PFSK-1 (cell line): ENCODE data around the gene TXN.

Experiments
- POLR2AphosphoS5 ChIP-seq: IDR thresholded peaks from 2 replicates; pipeline ENCODE4 v1.6.1; 2012; ENCODE audit warnings: low read depth, mild to moderate bottlenecking, control low read depth, low read length, moderate library complexity
- SIN3A ChIP-seq: IDR thresholded peaks from 2 replicates; pipeline ENCODE4 v1.6.1; 2012; ENCODE audit warnings: mild to moderate bottlenecking, low read length, moderate library complexity, borderline replicate concordance; ENCODE audit not compliant: insufficient read depth
- TAF1 ChIP-seq: IDR thresholded peaks from 2 replicates; pipeline ENCODE4 v1.6.1; 2012; ENCODE audit warnings: low read length, control low read depth, borderline replicate concordance; ENCODE audit not compliant: insufficient read depth
- TF ChIP-seq, protein P1 (sequence below), 2 experiments: IDR thresholded peaks; 2 replicates each; pipeline versions ENCODE4 v1.6.1 to v1.8.0; 2011 to 2012; ENCODE audit warnings: low read depth in 2 of 2, low read length in 2 of 2, control low read depth in 1 of 2, inconsistent platforms in 1 of 2, mild to moderate bottlenecking in 1 of 2, moderate library complexity in 1 of 2; ENCODE audit not compliant: insufficient read depth in 1 of 2

DNA sequence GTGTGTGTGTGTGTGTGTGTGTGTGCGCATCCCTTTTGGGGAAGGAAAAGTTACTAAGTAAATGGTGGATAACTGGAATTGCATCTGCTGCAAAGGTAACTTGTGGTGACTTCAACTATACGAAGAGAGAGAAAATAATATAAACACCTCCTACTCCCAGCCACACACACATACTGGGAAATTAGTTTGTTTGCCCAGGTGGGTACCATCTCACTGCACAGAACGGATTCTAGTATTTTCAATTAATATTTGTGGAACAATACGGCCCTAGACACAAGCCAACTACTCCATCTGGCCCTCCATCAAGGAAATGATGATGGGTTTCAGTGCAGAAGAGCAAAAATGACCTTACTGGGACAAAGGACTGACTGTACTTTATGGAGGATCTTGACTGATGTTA lies 32.2 kb upstream of the TXN start:
- TF ChIP-seq, protein P1, sequence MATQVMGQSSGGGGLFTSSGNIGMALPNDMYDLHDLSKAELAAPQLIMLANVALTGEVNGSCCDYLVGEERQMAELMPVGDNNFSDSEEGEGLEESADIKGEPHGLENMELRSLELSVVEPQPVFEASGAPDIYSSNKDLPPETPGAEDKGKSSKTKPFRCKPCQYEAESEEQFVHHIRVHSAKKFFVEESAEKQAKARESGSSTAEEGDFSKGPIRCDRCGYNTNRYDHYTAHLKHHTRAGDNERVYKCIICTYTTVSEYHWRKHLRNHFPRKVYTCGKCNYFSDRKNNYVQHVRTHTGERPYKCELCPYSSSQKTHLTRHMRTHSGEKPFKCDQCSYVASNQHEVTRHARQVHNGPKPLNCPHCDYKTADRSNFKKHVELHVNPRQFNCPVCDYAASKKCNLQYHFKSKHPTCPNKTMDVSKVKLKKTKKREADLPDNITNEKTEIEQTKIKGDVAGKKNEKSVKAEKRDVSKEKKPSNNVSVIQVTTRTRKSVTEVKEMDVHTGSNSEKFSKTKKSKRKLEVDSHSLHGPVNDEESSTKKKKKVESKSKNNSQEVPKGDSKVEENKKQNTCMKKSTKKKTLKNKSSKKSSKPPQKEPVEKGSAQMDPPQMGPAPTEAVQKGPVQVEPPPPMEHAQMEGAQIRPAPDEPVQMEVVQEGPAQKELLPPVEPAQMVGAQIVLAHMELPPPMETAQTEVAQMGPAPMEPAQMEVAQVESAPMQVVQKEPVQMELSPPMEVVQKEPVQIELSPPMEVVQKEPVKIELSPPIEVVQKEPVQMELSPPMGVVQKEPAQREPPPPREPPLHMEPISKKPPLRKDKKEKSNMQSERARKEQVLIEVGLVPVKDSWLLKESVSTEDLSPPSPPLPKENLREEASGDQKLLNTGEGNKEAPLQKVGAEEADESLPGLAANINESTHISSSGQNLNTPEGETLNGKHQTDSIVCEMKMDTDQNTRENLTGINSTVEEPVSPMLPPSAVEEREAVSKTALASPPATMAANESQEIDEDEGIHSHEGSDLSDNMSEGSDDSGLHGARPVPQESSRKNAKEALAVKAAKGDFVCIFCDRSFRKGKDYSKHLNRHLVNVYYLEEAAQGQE (IDR thresholded peaks at IDR 0.05; ENCODE audit: insufficient read depth in 1 of 2, low read depth in 2 of 2, low read length in 2 of 2), result no peak
- TF ChIP-seq POLR2AphosphoS5, result no peak
- TF ChIP-seq TAF1, result no peak
- TF ChIP-seq SIN3A, result no peak
